ENCODE results near the gene KDM4E. TPM values are rescaled to one million over a fixed set of nuclear protein-coding genes. Genes with fewer than 3 reads are reported as not detected.
"Not testable (repeated sequence)": the region's sequence is repeated elsewhere in the genome, so short reads cannot be mapped to it uniquely, and the experiment has no call there.

KDM4E gene
- total RNA-seq, 1 experiment from 2014 or later = not detected

DNA sequence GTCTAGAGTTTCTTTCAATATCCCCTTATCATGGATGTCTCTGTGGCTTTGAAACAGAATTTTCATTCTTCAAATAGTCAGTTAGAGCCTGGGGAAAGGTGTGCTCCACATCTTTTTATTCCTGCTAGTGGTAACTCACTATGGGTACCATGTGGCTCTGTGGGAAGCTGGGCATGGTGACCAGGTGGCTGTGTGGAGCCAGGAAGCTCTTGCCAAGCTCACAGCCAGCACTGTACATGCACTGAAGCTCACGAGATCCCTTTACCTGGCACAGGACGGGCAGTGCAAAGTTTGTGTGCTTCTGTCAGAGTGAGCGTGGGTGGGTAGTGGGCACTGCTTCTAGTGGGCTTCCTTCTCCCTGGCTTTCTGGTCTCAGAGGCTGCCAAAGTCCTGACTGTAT, 17.8 kb downstream of the KDM4E start:
- intact Hi-C loops (cut with micrococcal nuclease; ENCODE audit: unreplicated experiment) = no loop called here
- DNase-seq = no peak
- CTCF ChIA-PET = no interaction called here
- TF ChIP-seq, protein P1, sequence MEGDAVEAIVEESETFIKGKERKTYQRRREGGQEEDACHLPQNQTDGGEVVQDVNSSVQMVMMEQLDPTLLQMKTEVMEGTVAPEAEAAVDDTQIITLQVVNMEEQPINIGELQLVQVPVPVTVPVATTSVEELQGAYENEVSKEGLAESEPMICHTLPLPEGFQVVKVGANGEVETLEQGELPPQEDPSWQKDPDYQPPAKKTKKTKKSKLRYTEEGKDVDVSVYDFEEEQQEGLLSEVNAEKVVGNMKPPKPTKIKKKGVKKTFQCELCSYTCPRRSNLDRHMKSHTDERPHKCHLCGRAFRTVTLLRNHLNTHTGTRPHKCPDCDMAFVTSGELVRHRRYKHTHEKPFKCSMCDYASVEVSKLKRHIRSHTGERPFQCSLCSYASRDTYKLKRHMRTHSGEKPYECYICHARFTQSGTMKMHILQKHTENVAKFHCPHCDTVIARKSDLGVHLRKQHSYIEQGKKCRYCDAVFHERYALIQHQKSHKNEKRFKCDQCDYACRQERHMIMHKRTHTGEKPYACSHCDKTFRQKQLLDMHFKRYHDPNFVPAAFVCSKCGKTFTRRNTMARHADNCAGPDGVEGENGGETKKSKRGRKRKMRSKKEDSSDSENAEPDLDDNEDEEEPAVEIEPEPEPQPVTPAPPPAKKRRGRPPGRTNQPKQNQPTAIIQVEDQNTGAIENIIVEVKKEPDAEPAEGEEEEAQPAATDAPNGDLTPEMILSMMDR (IDR thresholded peaks at IDR 0.05; ENCODE audit: unreplicated experiment) = no peak
- H3K4me1 Mint-ChIP-seq (ENCODE audit: low read depth, unreplicated experiment) = no peaks in the 10 kb centered on the region
- no TSS peak for BruUV-seq (replicated peaks)
- H3K4me3 Mint-ChIP-seq (ENCODE audit: low read depth, unreplicated experiment) = no peak overlapping the region
- no peaks in the 10 kb centered on the region for H3K9me3 Mint-ChIP-seq (ENCODE audit: low read depth, unreplicated experiment)
- H3K27me3 Mint-ChIP-seq (ENCODE audit: unreplicated experiment) = peaks cover 38% of the 10 kb centered on the region
- no peak overlapping the region for H3K27ac Mint-ChIP-seq (ENCODE audit: unreplicated experiment)
- H3K36me3 Mint-ChIP-seq (ENCODE audit: insufficient read depth, unreplicated experiment) = no peaks in the 10 kb centered on the region

DNA sequence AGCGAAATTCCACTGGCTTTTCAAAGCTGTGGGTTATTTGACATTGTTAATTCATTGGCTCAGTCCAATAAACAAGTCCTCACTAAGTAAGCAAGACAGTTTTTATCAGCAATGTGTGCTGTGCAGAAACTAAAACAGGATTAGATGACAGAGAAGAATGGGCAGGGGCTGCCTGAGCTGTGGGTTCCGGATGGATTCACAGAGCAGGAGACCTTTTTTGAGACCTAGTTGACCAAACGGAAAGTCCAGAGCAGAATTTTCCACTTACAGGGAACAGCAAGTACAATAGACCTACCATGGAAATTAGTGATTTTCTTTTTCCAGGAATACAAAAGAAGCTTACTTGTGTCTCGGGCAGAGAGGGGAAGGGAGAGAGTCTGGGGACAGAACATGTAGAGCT, 19.0 kb downstream of the KDM4E start:
- BruUV-seq (replicated peaks) = no TSS peak
- Mint-ChIP-seq H3K4me1 (ENCODE audit: low read depth, unreplicated experiment) (no peaks in the 10 kb centered on the region), H3K27ac (ENCODE audit: unreplicated experiment) (no peak overlapping the region), H3K36me3 (ENCODE audit: insufficient read depth, unreplicated experiment) (no peaks in the 10 kb centered on the region), H3K4me3 (ENCODE audit: low read depth, unreplicated experiment) (no peak overlapping the region), H3K27me3 (ENCODE audit: unreplicated experiment) (peaks cover 29% of the 10 kb centered on the region), H3K9me3 (ENCODE audit: low read depth, unreplicated experiment) (no peaks in the 10 kb centered on the region)
- TF ChIP-seq, protein P1 (IDR thresholded peaks at IDR 0.05; ENCODE audit: unreplicated experiment) = no peak
- intact Hi-C loops (cut with micrococcal nuclease; ENCODE audit: unreplicated experiment) = no loop called here
- no peak for DNase-seq
- CTCF ChIA-PET = no interaction called here

DNA sequence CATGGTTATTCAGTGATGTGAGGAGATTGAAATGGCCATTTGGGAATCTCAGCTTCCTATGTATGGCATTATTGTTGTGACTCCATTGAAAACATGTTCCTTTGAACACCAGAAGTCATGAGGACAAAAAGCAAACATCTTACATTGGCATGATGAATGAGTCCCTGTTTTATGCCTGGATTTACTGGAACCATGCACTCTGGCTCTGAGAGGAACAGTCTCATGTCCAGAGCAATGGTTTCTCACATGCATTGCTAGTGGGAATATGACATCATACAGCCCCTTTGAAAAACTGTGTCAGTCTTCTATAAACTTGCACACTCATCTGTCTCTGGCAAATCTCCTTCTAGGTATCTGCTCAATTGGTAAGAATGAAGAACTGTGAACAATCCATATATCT, 20.8 kb downstream of the KDM4E start:
- H3K27ac Mint-ChIP-seq (ENCODE audit: unreplicated experiment) = no peak overlapping the region
- CTCF ChIA-PET = no interaction called here
- H3K36me3 Mint-ChIP-seq (ENCODE audit: insufficient read depth, unreplicated experiment) = no peaks in the 10 kb centered on the region
- DNase-seq = no peak
- no TSS peak for BruUV-seq (replicated peaks)
- H3K27me3 Mint-ChIP-seq (ENCODE audit: unreplicated experiment) = peaks cover 29% of the 10 kb centered on the region
- intact Hi-C loops (cut with micrococcal nuclease; ENCODE audit: unreplicated experiment) = loop anchor here (5.0 kb wide), 1 partner anchor 64 kb away; no protein-coding TSS in a partner anchor
- H3K4me1 Mint-ChIP-seq (ENCODE audit: low read depth, unreplicated experiment) = no peaks in the 10 kb centered on the region
- no peak overlapping the region for H3K4me3 Mint-ChIP-seq (ENCODE audit: low read depth, unreplicated experiment)
- TF ChIP-seq, protein P1 (IDR thresholded peaks at IDR 0.05; ENCODE audit: unreplicated experiment) = no peak
- no peaks in the 10 kb centered on the region for H3K9me3 Mint-ChIP-seq (ENCODE audit: low read depth, unreplicated experiment)

DNA sequence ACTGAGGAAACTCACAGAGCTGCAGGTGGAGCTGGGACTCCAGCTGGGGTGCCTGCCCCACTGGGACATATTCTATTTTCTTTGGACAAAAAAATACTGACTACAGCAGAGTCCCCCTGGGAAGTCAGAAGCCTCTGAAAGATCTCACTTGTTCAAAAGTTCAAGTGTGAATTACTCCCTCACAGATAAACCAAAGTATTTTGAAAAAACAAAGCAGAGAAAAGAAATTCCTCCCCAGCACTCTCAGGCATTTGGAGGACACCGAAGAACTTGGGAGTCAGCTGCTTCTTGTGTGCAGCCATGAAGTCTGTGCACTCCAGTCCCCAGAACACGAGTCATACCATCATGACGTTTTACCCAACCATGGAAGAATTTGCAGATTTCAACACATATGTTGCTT, 24.1 kb downstream of the KDM4E start, which contains the start of gene KDM4F:
Gene KDM4F, plus strand, starts transcription at position 301 of the 400 bp plus-strand sequence.
- DNase-seq; H3K36me3 Mint-ChIP-seq (ENCODE audit: insufficient read depth, unreplicated experiment); H3K27ac Mint-ChIP-seq (ENCODE audit: unreplicated experiment); CTCF ChIA-PET; H3K4me3 Mint-ChIP-seq (ENCODE audit: low read depth, unreplicated experiment); H3K4me1 Mint-ChIP-seq (ENCODE audit: low read depth, unreplicated experiment); BruUV-seq (replicated peaks); H3K9me3 Mint-ChIP-seq (ENCODE audit: low read depth, unreplicated experiment): not testable (repeated sequence)
- intact Hi-C loops (cut with micrococcal nuclease; ENCODE audit: unreplicated experiment) = loop anchor here (5.0 kb wide), 1 partner anchor 67 kb away; no protein-coding TSS in a partner anchor
- peaks cover 22% of the 10 kb centered on the region for H3K27me3 Mint-ChIP-seq (ENCODE audit: unreplicated experiment)

DNA sequence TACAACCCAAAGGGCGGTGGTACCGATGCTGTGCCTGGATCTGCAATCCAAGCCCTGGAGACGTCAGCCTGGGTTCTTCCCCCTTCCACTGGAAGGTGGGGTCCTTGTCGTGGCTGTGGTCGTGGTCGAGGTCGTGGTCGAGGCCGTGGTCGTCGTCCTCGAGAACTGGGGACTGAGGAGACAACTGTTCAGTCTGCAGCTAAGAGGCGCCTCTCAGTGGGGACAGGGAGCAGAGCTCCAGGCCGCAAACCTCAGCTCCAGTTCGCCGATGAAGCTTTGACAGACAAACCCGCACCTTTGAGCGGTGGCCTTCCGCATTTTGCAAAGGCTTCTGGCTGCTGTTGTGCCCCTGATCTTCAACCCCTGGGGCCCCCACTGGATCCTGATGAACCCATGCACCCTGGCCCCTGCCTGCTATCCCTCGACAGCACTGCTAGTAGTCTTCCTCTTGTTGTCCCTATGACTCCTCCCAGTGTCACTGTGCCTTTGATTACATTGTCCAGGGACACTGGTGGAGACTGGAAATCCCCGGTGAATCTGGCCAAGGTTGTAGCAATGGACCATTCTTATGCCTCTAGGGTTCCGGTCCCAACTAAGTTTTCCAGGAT, 25.6 kb downstream of the KDM4E start:
- Mint-ChIP-seq H3K27ac (ENCODE audit: unreplicated experiment) (no peak overlapping the region), H3K4me3 (ENCODE audit: low read depth, unreplicated experiment) (no peak overlapping the region), H3K27me3 (ENCODE audit: unreplicated experiment) (peaks cover 6% of the 10 kb centered on the region), H3K9me3 (ENCODE audit: low read depth, unreplicated experiment) (no peaks in the 10 kb centered on the region), H3K36me3 (ENCODE audit: insufficient read depth, unreplicated experiment) (no peaks in the 10 kb centered on the region), H3K4me1 (ENCODE audit: low read depth, unreplicated experiment) (no peaks in the 10 kb centered on the region)
- TF ChIP-seq, protein P1 (IDR thresholded peaks at IDR 0.05; ENCODE audit: unreplicated experiment) = no peak
- no peak for DNase-seq
- CTCF ChIA-PET = no interaction called here
- BruUV-seq (replicated peaks) = no TSS peak
- intact Hi-C loops (cut with micrococcal nuclease; ENCODE audit: unreplicated experiment) = no loop called here

All from Calu3 (cell line).